GM12878 (cell line): ENCODE measurements around the gene EIF5B. TPM values are rescaled to one million over a fixed set of nuclear protein-coding genes. Genes with fewer than 3 reads are reported as not detected.
A peak's percentile ranks its signal among the peaks of the same experiment; 100 is the strongest.

ENCODE experiments used
- BCL11A ChIP-seq: IDR thresholded peaks from 2 replicates; pipeline ENCODE4 v1.6.1; 2011; ENCODE audit warnings: low read depth, low read length
- CHD1 ChIP-seq: IDR thresholded peaks from 2 replicates; pipeline ENCODE4 v1.6.1; 2012; ENCODE audit warnings: low read depth, low read length, improper control_type of control experiment
- EED ChIP-seq: sonication (generic); IDR thresholded peaks from 2 replicates; pipeline ENCODE4 v1.6.1; 2016; ENCODE audit warnings: antibody characterized with exemption, low read depth
- IRF4 ChIP-seq: IDR thresholded peaks from 2 replicates; pipeline ENCODE4 v1.6.1; 2011; ENCODE audit warnings: low read depth, low read length
- KLF5 ChIP-seq: fragments of 450-650 bp; IDR thresholded peaks from 2 replicates; pipeline ENCODE4 v1.6.1; 2014; ENCODE audit warnings: mild to moderate bottlenecking; ENCODE audit not compliant: partially characterized antibody
- MTA2 ChIP-seq: fragments of 450-650 bp; IDR thresholded peaks from 2 replicates; pipeline ENCODE4 v1.6.1; 2016; ENCODE audit warnings: low read depth, mild to moderate bottlenecking, moderate library complexity
- MTA3 ChIP-seq: IDR thresholded peaks from 2 replicates; pipeline ENCODE4 v1.6.1; 2012; ENCODE audit warnings: low read length, inconsistent platforms, borderline replicate concordance
- MYC ChIP-seq: IDR thresholded peaks from 2 replicates; pipeline ENCODE4 v1.6.1; 2011; ENCODE audit warnings: mild to moderate bottlenecking, low read length, moderate library complexity, inconsistent platforms; ENCODE audit not compliant: insufficient read depth, insufficient replicate concordance, insufficient read length, severe bottlenecking
- NFXL1 ChIP-seq: fragments of 450-650 bp; IDR thresholded peaks from 2 replicates; pipeline ENCODE4 v1.6.1; 2017; ENCODE audit warnings: antibody characterized with exemption, mild to moderate bottlenecking, borderline replicate concordance
- PAX5 ChIP-seq: IDR thresholded peaks from 2 replicates; pipeline ENCODE4 v1.6.1; 2011; ENCODE audit warnings: low read depth, low read length, borderline replicate concordance
- RELA ChIP-seq: fragments of 450-650 bp; IDR thresholded peaks from 2 replicates; pipeline ENCODE4 v1.8.0; 2014; ENCODE audit warnings: borderline replicate concordance; ENCODE audit not compliant: partially characterized antibody
- SMAD1 ChIP-seq: fragments of 450-650 bp; IDR thresholded peaks from 2 replicates; pipeline ENCODE4 v1.6.1; 2018; ENCODE audit warnings: mild to moderate bottlenecking, low read depth; ENCODE audit not compliant: partially characterized antibody
- SMARCA5 ChIP-seq: fragments of 450-650 bp; IDR thresholded peaks from 2 replicates; pipeline ENCODE4 v1.6.1; 2017; ENCODE audit warnings: mild to moderate bottlenecking
- STAT1 ChIP-seq: fragments of 450-650 bp; conservative IDR thresholded peaks from 2 replicates; pipeline ENCODE4 v1.6.1; 2014; ENCODE audit warnings: antibody characterized with exemption, mild to moderate bottlenecking
- TCF12 ChIP-seq: IDR thresholded peaks from 2 replicates; pipeline ENCODE4 v1.6.1; 2011; ENCODE audit warnings: low read depth, mild to moderate bottlenecking, low read length
- ZNF207 ChIP-seq: fragments of 450-650 bp; IDR thresholded peaks from 2 replicates; pipeline ENCODE4 v1.6.1; 2014; ENCODE audit warnings: antibody characterized with exemption, mild to moderate bottlenecking, borderline replicate concordance
- ZNF24 ChIP-seq: fragments of 450-650 bp; IDR thresholded peaks from 2 replicates; pipeline ENCODE4 v1.6.1; 2017; ENCODE audit warnings: antibody characterized with exemption, mild to moderate bottlenecking
- ZNF622 ChIP-seq: fragments of 450-650 bp; IDR thresholded peaks from 2 replicates; pipeline ENCODE4 v1.6.1; 2017; ENCODE audit warnings: mild to moderate bottlenecking, inconsistent platforms
- polyA plus RNA-seq, 11 experiments: library from polyadenylated mRNA; depleted of rRNA in 4 of 11; unstranded in 6 of 11; stranded (reverse) in 5 of 11; fragments of >200 nt; fragmentation: Nextera tagmentation in 4 of 11; fragmentation: Illumina TruSeq in 1 of 11; extraction: Ambion mirVana in 4 of 11; extraction: Trizol in 1 of 11; gene quantifications; 1 replicate in 1 of 11; 2 replicates in 10 of 11; pipeline versions ENCODE4 v1.2.1 to v1.2.3, GENCODE V29; 2011 to 2016; ENCODE audit warnings: inconsistent platforms in 2 of 11, missing spikeins in 2 of 11, low read depth in 1 of 11
- total RNA-seq, 4 experiments: library from RNA; depleted of rRNA in 3 of 4; stranded (reverse); fragments of >200 nt in 3 of 4; fragmentation: Illumina TruSeq in 1 of 4; extraction: Trizol in 1 of 4; gene quantifications; 2 replicates each; pipeline versions ENCODE4 v1.2.1 to v1.2.3, GENCODE V29; 2013 to 2021
- TF ChIP-seq, protein P1 (sequence below): fragments of 450-650 bp; IDR thresholded peaks from 2 replicates; pipeline ENCODE4 v1.6.1; 2016; ENCODE audit warnings: mild to moderate bottlenecking
- TF ChIP-seq, protein P2 (sequence below): fragments of 450-650 bp; formaldehyde crosslinking; IDR thresholded peaks from 2 replicates; pipeline ENCODE4 v1.5.0; 2022; ENCODE audit warnings: mild to moderate bottlenecking, missing genetic modification characterization
- TF ChIP-seq, protein P3 (sequence below): fragments of 450-650 bp; IDR thresholded peaks from 2 replicates; pipeline ENCODE4 v1.6.1; 2017; ENCODE audit warnings: mild to moderate bottlenecking, low read depth, inconsistent platforms; ENCODE audit not compliant: poor library complexity, severe bottlenecking

Gene EIF5B
- total and polyA plus RNA-seq, 10 of the 15 experiments (the other 5 are each of a cell fraction or from before 2014, with no cell fraction given): 21.7 to 119 (median 40.8) TPM

DNA sequence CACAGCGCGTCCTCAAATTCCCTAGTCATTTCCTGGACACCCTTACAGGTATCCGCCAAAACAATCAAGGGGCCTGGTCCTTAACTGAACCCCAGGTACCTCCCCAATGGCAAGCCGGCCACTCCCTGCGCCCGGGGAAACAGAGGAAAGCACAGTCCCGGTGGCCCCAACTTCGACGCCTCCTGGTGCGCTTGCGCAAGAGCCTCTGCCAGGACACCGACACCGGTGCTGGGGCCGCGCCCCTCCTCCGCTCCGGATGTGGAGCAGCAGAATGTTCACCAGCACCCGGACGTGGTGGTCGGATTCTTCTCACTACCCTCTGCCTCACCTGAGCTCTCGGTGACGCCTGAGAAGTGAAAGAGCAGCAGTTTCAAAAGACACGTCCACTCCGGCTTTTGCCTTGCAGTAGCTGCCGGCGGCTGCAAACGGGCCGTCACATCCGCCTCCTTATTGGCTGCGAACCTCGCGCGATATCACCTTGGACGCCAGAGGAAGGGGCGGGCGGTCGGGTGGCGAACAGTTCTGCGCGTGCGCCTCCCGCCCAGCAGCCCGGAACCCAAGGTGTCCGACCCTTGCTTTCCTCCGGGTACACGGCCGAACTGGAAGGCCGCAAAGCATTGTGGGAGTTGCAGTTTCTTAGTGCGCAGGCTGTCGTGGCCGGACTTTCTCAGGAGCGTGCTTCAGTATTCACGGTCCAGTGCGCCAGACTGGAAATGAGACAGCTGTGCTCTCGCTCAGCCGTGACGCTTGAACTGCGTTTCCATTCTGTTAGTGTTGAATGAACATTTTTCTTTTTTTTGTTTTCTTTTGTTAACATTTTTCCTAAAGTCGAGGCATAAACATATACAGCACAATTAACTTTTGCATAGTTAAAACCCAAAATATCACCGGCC is 1.0 kb upstream of the EIF5B start, which contains the start of gene TXNDC9 (continued):
- TF ChIP-seq MTA2 (0 out of 2 replicates have a peak, but pooled peaks have one; percentile 24), KLF5 (no peak), ZNF24 (no peak), SMAD1 (no peak), ZNF207 (peak; percentile 93; the same call in 1 of the 2 replicates), ZNF622 (no peak), MYC (peak; percentile 51), SMARCA5 (no peak), BCL11A (peak; percentile 64; the same call in 1 of the 2 replicates), EED (0 out of 2 replicates have a peak, but pooled peaks have one; percentile 8), PAX5 (peak; percentile 100), CHD1 (no peak), NFXL1 (no peak), MTA3 (no peak), STAT1 (no peak), IRF4 (peak; percentile 53; the same call in 1 of the 2 replicates), RELA (peak; percentile 83), TCF12 (peak; percentile 98)
- TF ChIP-seq, protein P1, sequence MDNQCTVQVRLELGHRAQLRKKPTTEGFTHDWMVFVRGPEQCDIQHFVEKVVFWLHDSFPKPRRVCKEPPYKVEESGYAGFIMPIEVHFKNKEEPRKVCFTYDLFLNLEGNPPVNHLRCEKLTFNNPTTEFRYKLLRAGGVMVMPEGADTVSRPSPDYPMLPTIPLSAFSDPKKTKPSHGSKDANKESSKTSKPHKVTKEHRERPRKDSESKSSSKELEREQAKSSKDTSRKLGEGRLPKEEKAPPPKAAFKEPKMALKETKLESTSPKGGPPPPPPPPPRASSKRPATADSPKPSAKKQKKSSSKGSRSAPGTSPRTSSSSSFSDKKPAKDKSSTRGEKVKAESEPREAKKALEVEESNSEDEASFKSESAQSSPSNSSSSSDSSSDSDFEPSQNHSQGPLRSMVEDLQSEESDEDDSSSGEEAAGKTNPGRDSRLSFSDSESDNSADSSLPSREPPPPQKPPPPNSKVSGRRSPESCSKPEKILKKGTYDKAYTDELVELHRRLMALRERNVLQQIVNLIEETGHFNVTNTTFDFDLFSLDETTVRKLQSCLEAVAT: no peak
- TF ChIP-seq, protein P2, sequence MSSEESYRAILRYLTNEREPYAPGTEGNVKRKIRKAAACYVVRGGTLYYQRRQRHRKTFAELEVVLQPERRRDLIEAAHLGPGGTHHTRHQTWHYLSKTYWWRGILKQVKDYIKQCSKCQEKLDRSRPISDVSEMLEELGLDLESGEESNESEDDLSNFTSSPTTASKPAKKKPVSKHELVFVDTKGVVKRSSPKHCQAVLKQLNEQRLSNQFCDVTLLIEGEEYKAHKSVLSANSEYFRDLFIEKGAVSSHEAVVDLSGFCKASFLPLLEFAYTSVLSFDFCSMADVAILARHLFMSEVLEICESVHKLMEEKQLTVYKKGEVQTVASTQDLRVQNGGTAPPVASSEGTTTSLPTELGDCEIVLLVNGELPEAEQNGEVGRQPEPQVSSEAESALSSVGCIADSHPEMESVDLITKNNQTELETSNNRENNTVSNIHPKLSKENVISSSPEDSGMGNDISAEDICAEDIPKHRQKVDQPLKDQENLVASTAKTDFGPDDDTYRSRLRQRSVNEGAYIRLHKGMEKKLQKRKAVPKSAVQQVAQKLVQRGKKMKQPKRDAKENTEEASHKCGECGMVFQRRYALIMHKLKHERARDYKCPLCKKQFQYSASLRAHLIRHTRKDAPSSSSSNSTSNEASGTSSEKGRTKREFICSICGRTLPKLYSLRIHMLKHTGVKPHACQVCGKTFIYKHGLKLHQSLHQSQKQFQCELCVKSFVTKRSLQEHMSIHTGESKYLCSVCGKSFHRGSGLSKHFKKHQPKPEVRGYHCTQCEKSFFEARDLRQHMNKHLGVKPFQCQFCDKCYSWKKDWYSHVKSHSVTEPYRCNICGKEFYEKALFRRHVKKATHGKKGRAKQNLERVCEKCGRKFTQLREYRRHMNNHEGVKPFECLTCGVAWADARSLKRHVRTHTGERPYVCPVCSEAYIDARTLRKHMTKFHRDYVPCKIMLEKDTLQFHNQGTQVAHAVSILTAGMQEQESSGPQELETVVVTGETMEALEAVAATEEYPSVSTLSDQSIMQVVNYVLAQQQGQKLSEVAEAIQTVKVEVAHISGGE (CRISPR knock-in tag): peak; percentile 90
- TF ChIP-seq, protein P3, sequence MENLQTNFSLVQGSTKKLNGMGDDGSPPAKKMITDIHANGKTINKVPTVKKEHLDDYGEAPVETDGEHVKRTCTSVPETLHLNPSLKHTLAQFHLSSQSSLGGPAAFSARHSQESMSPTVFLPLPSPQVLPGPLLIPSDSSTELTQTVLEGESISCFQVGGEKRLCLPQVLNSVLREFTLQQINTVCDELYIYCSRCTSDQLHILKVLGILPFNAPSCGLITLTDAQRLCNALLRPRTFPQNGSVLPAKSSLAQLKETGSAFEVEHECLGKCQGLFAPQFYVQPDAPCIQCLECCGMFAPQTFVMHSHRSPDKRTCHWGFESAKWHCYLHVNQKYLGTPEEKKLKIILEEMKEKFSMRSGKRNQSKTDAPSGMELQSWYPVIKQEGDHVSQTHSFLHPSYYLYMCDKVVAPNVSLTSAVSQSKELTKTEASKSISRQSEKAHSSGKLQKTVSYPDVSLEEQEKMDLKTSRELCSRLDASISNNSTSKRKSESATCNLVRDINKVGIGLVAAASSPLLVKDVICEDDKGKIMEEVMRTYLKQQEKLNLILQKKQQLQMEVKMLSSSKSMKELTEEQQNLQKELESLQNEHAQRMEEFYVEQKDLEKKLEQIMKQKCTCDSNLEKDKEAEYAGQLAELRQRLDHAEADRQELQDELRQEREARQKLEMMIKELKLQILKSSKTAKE: peak; percentile 84
